ENCODE data around the gene DOCK11. TPM values are rescaled to one million over a fixed set of nuclear protein-coding genes. Genes with fewer than 3 reads are reported as not detected.
"Not testable (repeated sequence)": the region's sequence is repeated elsewhere in the genome, so short reads cannot be mapped to it uniquely, and the experiment has no call there.

The DOCK11 gene
- total RNA-seq, 4 donors from 2014 or later, result 6.4 to 16.4 (median 9.8) TPM

- intact Hi-C loops (cut with DNase I; ENCODE audit: low total_unique reads) (no loop called here), in situ Hi-C loops (cut with MboI; ENCODE audit: low pct_ligation_motif_present in 1 of 4, low pct_unique_long_range_greater_than_20kb in 1 of 4, low sequenced_read_pairs in 3 of 4) (no loop called here)
- Histone ChIP-seq H3K9me3 (no peaks in the 10 kb centered on the region), H3K4me3 (no peak overlapping the region), H3K4me1 (no peaks in the 10 kb centered on the region), H3K27me3 (no peaks in the 10 kb centered on the region), H3K27ac (no peak overlapping the region), H3K36me3 (no peaks in the 10 kb centered on the region)
- TF ChIP-seq EP300 (IDR thresholded peaks at IDR 0.05; ENCODE audit: low read depth), result no peak
- TF ChIP-seq POLR2AphosphoS5 (IDR thresholded peaks at IDR 0.05), result no peak
- TF ChIP-seq CTCF (IDR thresholded peaks at IDR 0.05), result no peak
- no peak for TF ChIP-seq POLR2A (IDR thresholded peaks at IDR 0.05)
- WGBS, 2 donors (ENCODE audit: low coverage in 1 of 2), result 94% methylated on average over 4 of the region's 4 CpGs; no CpG with 5 or more reads in 1 of the 2 donors
- no peak for DNase-seq
Observed at GRCh38 chrX:118583781-118584180, 88.2 kb downstream of the DOCK11 start.

DNA sequence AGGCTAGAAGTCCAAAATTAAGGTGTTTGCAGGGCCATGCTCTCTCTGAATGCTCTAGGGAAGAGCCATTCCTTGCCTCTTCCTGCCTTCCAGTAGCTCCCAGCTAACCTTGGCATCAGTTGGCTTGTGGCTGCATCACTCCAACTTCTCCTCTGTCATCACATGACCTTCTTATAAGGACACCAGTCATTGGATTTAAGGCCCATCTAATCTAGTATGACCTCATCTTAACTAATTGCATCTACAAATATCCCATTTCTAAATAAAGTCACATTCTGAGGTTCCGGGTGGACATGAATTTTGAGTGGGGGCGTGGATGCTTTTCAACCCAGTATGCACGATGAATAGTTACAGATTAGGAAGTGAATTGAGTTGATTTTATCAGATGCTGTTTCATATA is 89.7 kb downstream of the DOCK11 start:
- DNase-seq, result no peak
- intact Hi-C loops (cut with DNase I; ENCODE audit: low total_unique reads), result no loop called here
- no peak overlapping the region for H3K27ac ChIP-seq
- no peaks in the 10 kb centered on the region for H3K4me1 ChIP-seq
- H3K4me3 ChIP-seq, result no peak overlapping the region
- TF ChIP-seq POLR2A (IDR thresholded peaks at IDR 0.05) (no peak), EP300 (IDR thresholded peaks at IDR 0.05; ENCODE audit: low read depth) (no peak), CTCF (IDR thresholded peaks at IDR 0.05) (no peak), POLR2AphosphoS5 (IDR thresholded peaks at IDR 0.05) (no peak)
- in situ Hi-C loops (cut with MboI; ENCODE audit: low pct_ligation_motif_present in 1 of 4, low pct_unique_long_range_greater_than_20kb in 1 of 4, low sequenced_read_pairs in 3 of 4), result no loop called here
- no peaks in the 10 kb centered on the region for H3K27me3 ChIP-seq
- WGBS, 2 donors (ENCODE audit: low coverage in 1 of 2), result 89 to 100% methylated on average over 3 of the region's 3 CpGs
- H3K36me3 ChIP-seq, result no peaks in the 10 kb centered on the region
- H3K9me3 ChIP-seq, result no peaks in the 10 kb centered on the region

GRCh38 chrX:118586206-118586605 is 90.6 kb downstream of the DOCK11 start:
- in situ Hi-C loops (cut with MboI; ENCODE audit: low pct_ligation_motif_present in 1 of 4, low pct_unique_long_range_greater_than_20kb in 1 of 4, low sequenced_read_pairs in 3 of 4); H3K27ac ChIP-seq; H3K36me3 ChIP-seq; intact Hi-C loops (cut with DNase I; ENCODE audit: low total_unique reads); H3K4me3 ChIP-seq; H3K4me1 ChIP-seq; DNase-seq; H3K9me3 ChIP-seq; H3K27me3 ChIP-seq: not testable (repeated sequence)
- WGBS, 2 donors (ENCODE audit: low coverage in 1 of 2), result 64% methylated on average over 7 of the region's 7 CpGs; no CpG with 5 or more reads in 1 of the 2 donors

- no peaks in the 10 kb centered on the region for H3K27me3 ChIP-seq
- intact Hi-C loops (cut with DNase I; ENCODE audit: low total_unique reads) (no loop called here), in situ Hi-C loops (cut with MboI; ENCODE audit: low pct_ligation_motif_present in 1 of 4, low pct_unique_long_range_greater_than_20kb in 1 of 4, low sequenced_read_pairs in 3 of 4) (no loop called here)
- DNase-seq, result no peak
- no peak overlapping the region for H3K4me3 ChIP-seq
- 42% methylated on average over 3 of the region's 3 CpGs; no CpG with 5 or more reads in 1 of the 2 donors for WGBS, 2 donors (ENCODE audit: low coverage in 1 of 2)
- no peaks in the 10 kb centered on the region for H3K36me3 ChIP-seq
- no peaks in the 10 kb centered on the region for H3K4me1 ChIP-seq
- no peak overlapping the region for H3K27ac ChIP-seq
- TF ChIP-seq CTCF (IDR thresholded peaks at IDR 0.05) (no peak), EP300 (IDR thresholded peaks at IDR 0.05; ENCODE audit: low read depth) (no peak), POLR2AphosphoS5 (IDR thresholded peaks at IDR 0.05) (no peak), POLR2A (IDR thresholded peaks at IDR 0.05) (no peak)
- H3K9me3 ChIP-seq, result no peaks in the 10 kb centered on the region
Observed at GRCh38 chrX:118588715-118589114, 93.1 kb downstream of the DOCK11 start.

- H3K27ac ChIP-seq, result no peak overlapping the region
- no peak overlapping the region for H3K4me3 ChIP-seq
- no peaks in the 10 kb centered on the region for H3K4me1 ChIP-seq
- no peaks in the 10 kb centered on the region for H3K36me3 ChIP-seq
- DNase-seq, result no peak
- 50% methylated on average over 1 of the region's 1 CpG; no CpG with 5 or more reads in 1 of the 2 donors for WGBS, 2 donors (ENCODE audit: low coverage in 1 of 2)
- intact Hi-C loops (cut with DNase I; ENCODE audit: low total_unique reads) (no loop called here), in situ Hi-C loops (cut with MboI; ENCODE audit: low pct_ligation_motif_present in 1 of 4, low pct_unique_long_range_greater_than_20kb in 1 of 4, low sequenced_read_pairs in 3 of 4) (no loop called here)
- no peaks in the 10 kb centered on the region for H3K27me3 ChIP-seq
- no peak for TF ChIP-seq POLR2AphosphoS5 (IDR thresholded peaks at IDR 0.05)
- TF ChIP-seq POLR2A (IDR thresholded peaks at IDR 0.05), result no peak
- no peak for TF ChIP-seq CTCF (IDR thresholded peaks at IDR 0.05)
- TF ChIP-seq EP300 (IDR thresholded peaks at IDR 0.05; ENCODE audit: low read depth), result no peak
- no peaks in the 10 kb centered on the region for H3K9me3 ChIP-seq
Observed at GRCh38 chrX:118589227-118589626, 93.6 kb downstream of the DOCK11 start.
